Hepatocyte (in vitro differentiated cells): ENCODE results near the gene SIK2.

Experiments used
- EZH2 ChIP-seq: fragments of 200-600 bp; sonication (generic); IDR thresholded peaks from 2 replicates; pipeline ENCODE4 v1.6.1; 2016; ENCODE audit warnings: antibody characterized with exemption, mild to moderate bottlenecking, borderline replicate concordance
- TF ChIP-seq, protein P1 (sequence below): fragments of 200-600 bp; sonication (generic); IDR thresholded peaks from 2 replicates; pipeline ENCODE4 v1.5.1; 2016; ENCODE audit warnings: antibody characterized with exemption, mild to moderate bottlenecking; ENCODE audit not compliant: poor library complexity

DNA sequence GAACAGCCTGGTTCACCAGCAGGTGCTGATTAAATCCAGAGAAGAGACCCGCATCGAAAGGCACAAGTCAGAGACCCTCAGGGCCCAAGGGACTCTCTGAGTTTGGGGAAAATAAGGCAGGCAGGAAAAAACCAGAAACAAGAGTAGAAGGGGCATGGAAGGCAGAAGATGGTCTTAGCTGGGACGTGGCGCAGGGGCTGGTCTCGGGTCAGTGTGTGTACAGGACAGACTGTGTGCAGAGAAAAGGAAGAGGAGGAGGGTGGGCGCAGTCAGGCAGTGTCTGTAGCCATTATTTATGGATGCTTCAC is 132.7 kb downstream of the SIK2 start:
- TF ChIP-seq, protein P1, sequence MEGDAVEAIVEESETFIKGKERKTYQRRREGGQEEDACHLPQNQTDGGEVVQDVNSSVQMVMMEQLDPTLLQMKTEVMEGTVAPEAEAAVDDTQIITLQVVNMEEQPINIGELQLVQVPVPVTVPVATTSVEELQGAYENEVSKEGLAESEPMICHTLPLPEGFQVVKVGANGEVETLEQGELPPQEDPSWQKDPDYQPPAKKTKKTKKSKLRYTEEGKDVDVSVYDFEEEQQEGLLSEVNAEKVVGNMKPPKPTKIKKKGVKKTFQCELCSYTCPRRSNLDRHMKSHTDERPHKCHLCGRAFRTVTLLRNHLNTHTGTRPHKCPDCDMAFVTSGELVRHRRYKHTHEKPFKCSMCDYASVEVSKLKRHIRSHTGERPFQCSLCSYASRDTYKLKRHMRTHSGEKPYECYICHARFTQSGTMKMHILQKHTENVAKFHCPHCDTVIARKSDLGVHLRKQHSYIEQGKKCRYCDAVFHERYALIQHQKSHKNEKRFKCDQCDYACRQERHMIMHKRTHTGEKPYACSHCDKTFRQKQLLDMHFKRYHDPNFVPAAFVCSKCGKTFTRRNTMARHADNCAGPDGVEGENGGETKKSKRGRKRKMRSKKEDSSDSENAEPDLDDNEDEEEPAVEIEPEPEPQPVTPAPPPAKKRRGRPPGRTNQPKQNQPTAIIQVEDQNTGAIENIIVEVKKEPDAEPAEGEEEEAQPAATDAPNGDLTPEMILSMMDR, result no peak
- no peak for TF ChIP-seq EZH2
